ENCODE data around the gene PBX3. TPM values are rescaled to one million over a fixed set of nuclear protein-coding genes. Genes with fewer than 3 reads are reported as not detected.
A peak's percentile ranks its signal among the peaks of the same experiment; 100 is the strongest.

Gene PBX3
- total RNA-seq, 1 experiment from 2014 or later, result 44.9 TPM

DNA sequence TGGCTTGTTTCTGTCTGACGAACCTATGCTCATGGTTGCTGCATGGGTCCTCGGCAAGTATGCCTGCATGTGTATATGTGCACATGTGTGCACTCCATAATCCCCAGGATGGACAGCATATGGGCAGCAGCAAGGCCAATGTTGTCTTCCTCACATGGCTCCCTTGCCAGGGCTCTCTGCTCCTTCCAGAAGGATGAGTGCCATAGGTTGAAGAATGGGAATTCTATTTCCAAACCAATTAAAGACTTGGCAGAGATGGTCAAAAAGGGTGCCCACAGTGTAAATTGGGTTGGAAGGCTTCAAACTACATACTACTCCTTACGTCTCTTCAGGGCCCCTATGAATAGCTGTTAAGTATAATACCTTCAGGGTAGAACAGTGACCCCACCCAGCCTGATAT lies 212.1 kb downstream of the PBX3 start:
- DNase-seq (ENCODE audit: low spot score), result no peak
- in situ Hi-C loops (cut with HindIII; ENCODE audit: low sequenced_read_pairs), result no loop called here

DNA sequence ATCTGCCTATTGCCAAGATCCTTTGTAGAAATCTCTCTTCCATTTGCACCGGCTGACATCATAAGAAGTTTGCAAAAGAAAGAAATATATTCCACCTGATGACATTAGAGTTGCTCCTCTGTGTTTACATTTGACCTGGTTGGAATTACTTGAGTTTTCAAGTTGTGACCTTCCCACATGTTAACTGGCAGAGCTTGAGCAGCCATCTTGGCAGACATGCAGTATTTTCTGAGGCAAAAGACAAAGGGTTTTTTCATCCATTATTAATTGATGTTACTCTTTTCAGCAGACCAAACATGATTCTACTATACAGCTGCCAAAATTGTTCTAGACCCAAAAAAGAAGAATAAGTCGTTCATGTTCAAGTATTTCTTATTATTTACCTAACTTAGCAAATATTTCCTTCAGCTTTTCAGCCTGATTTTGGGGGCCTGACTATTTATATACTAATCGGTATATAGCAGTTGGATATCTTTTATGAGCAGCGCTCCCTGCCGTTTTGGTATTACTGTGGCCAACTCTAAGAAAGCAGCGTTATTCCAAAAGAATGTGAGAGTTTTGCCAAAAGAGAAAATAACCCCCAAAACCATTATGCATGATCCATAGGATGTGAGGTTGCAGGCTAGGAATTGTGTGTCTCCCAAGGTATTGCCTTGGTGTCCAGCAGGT lies 212.9 kb downstream of the PBX3 start:
- in situ Hi-C loops (cut with HindIII; ENCODE audit: low sequenced_read_pairs), result no loop called here
- peak; percentile 14 for DNase-seq (ENCODE audit: low spot score)

DNA sequence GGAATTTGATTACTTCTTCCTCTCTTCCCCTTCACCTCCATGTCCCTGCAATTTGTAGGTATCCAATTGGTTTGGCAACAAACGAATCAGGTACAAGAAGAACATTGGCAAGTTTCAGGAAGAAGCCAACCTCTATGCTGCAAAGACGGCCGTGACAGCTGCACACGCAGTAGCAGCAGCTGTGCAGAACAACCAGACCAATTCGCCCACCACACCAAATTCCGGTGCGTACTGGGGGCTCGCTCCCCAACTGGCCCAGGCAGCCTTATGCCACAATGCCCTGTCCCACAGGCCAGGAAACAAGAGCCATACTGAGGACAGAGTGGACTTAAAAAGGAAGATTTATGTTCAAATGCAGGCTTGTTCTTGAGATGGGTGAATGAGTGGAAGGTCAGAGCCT lies 213.5 kb downstream of the PBX3 start:
- no peak for DNase-seq (ENCODE audit: low spot score)
- in situ Hi-C loops (cut with HindIII; ENCODE audit: low sequenced_read_pairs), result no loop called here

DNA sequence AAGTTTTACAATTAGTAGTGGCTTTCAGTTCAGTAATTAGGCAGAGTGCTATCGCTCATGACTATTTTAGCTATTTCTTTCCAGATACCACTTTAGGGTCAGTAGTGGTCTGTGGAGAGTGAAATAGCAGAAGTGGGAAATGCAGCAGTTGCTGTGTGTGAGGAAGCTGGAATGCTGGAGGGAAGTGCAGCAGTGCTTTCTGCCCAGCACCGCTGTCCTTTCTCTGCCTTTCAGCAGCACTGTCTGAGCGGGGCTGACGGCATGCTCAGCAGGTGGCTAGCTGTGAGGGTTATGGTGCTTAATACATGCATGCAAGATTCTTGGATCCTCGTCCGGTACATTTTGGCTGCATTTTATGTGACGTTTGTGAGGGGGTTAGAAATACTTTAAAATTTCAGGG lies 213.9 kb downstream of the PBX3 start:
- in situ Hi-C loops (cut with HindIII; ENCODE audit: low sequenced_read_pairs), result no loop called here
- no peak for DNase-seq (ENCODE audit: low spot score)

DNA sequence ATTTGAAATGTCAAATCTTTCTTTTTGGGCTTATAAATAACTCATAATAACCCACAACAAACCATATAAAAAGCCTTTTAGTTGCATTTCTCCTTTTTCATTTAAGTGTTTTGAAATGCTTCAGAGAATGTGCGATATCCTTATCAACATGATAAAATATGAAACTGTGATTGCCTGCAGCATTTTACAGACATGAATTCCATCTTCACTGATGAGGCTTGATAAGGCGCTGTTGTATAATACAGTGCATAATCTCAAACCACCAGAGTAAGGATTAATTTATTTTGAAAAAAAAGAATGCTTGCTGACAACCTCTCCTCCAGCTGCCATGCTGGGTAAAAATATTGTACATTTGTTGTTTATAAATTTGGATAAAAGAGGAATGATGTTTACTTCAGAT lies 216.8 kb downstream of the PBX3 start:
- no peak for DNase-seq (ENCODE audit: low spot score)
- in situ Hi-C loops (cut with HindIII; ENCODE audit: low sequenced_read_pairs), result no loop called here

DNA sequence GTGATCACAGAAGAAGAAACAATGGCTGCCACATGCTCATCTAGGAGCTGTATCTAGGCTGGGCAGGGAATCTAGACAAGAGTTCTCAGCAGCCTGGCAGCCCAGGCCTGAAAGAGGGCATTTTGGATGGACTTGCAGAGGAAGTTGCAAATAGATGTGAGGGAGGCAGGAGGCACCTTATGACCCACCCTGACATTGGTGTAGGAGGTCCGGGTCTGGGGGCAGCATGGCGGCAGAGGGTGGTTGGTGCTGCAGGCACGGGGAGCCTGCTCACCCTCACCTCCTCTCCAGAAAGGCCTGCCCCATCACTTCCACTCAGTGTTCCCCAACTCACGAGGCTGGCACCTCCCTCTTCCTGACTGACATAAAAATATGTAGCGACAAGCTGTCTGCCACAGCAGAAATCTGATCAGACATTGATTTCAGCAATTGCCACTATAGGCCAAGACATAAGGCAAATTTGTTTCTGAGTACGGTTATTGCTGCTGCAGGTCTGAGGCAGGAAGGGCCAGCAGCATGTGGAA lies 217.6 kb downstream of the PBX3 start:
- DNase-seq (ENCODE audit: low spot score), result no peak
- in situ Hi-C loops (cut with HindIII; ENCODE audit: low sequenced_read_pairs), result no loop called here

DNA sequence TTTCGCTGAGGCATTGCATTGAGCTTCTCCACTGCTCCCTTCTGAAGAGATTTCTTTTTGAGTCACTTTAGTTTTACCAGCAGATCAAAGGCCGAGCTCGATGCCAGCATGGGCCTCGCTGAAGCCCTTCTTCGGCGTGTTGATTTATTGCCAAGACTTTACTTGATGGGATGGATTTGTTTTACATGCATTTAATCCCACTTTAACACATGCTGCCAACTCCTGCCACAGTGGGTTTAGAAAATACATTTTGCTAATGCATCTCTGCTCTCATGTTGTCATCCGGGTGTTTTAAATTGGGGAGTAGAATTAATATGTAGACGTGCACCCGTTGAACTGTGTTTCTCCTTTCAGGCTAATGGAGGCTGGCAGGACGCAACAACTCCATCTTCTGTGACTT lies 218.3 kb downstream of the PBX3 start:
- no peak for DNase-seq (ENCODE audit: low spot score)
- in situ Hi-C loops (cut with HindIII; ENCODE audit: low sequenced_read_pairs), result no loop called here

DNA sequence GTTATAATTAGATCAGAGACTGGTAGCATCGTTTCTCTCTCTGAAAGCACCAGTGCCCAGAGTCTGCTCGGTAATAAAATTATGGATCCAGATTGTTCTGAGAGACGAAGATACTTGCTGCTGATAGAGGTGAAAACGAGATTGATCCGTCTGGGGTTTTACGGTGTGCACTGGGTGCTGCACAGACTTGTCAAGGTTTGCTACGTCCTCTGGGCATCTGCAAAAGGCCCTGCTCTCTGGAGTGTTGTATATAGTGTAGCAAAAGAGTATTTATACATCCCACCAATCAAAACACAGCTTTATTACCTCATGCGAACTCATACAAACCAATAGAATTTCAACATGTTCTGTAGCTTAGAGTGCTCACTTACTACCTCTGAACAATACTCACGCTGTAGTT lies 219.3 kb downstream of the PBX3 start:
- in situ Hi-C loops (cut with HindIII; ENCODE audit: low sequenced_read_pairs), result no loop called here
- DNase-seq (ENCODE audit: low spot score), result no peak

DNA sequence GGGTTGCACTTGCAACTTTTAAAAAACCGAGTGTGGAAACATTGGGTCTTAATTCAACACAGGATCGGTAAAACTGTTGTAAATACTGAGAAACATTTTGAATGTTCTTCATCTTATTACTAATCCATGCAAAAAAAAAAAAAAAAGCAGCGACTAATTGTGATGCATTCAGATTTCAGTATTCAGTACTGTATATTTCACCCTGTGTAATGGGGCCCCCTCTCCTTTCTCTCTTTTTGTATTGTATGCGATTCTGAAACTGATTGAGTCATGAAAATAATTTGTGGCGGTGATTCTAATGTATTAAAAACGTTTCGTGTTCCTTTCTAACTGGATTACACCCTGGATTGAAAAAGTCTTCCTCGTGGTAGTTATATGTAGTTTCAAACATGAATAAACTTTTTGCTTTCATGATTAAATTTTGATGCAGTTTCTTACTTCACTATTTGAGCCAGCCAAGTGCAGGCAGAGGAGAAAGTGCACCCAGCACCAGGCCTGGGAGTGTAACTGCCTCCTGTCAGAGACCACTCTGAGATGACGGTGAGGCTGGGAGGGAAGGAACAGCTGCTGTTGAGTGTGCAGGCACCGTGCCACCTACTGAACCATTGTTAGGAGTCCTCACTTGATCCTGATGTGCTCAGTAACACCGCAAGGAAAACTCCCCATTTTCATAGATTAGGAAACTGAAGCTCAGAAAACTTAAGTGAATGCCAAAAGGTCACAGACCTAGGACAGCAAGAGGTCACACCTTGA lies 220.0 kb downstream of the PBX3 start:
- no peak for DNase-seq (ENCODE audit: low spot score)
- in situ Hi-C loops (cut with HindIII; ENCODE audit: low sequenced_read_pairs), result no loop called here

DNA sequence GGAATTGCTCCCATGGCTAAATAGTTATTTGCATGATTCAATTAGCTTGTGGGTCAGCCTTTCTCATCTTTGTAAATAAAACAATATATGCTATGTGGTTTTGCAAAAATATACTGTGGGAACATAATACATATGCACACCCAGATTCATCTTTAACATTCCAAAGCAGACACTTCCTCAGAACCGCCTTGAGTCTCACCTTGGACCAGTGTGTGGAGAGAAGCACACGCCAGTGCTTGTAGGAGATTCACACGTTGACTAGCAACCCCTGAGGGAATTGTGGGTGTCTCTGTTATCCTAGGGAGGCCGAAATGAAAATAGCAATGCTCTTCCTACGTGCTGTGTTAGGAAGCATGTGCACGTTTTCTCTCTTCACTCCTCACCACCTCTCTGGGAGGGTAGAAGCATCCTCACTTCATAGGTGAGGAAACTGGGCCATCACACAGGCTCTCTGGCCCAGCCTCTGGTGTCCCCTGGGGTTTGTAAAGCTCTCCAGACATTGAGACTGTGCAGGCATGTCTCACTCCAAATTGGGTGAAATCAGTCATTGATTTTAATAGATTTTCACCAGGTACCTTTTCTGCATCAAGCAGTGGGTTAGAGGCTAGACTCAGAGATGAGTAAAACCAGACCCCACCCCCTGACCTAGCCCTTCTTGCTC lies 221.7 kb downstream of the PBX3 start:
- DNase-seq (ENCODE audit: low spot score), result no peak
- in situ Hi-C loops (cut with HindIII; ENCODE audit: low sequenced_read_pairs), result no loop called here

DNA sequence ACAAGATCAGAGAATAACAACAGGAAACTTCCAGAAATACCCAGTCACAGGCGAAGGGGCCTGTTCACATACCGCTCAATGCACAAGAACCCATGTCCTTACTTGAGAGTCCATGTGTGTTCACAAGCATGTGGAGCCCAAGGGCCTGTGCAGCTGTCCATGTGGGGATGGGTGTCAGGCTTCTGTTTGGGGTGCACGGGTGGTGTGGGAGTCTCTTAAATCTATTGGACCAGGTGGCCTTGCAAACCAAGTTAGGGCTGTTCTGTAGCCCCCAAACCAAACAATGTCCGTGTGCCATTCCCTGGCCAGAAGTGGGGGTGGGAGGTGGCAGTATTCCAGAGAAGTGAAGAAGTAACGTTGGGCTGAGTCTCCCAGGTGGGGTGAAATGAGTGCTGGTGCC lies 222.3 kb downstream of the PBX3 start:
- no peak for DNase-seq (ENCODE audit: low spot score)
- in situ Hi-C loops (cut with HindIII; ENCODE audit: low sequenced_read_pairs), result no loop called here

DNA sequence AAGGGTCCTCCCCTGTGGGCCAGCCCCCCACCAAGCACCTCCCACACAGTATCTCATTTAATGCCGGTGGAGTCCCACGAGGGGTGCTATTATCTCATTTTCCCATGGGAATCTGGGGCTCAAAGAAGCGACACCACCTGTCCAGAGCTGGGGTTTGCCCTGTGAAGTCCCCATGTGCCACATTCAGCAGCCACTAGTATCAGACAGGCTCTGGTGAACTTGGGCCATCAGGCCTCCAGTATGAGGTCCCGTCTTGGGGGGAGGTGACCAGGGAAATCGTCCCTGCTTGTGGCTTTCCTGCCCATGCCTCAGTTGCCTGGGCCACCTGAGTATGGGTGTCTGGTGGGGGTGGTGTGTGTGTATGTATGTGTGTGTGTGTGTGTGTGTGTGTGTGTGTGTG lies 222.7 kb downstream of the PBX3 start:
- DNase-seq (ENCODE audit: low spot score), result no peak

DNA sequence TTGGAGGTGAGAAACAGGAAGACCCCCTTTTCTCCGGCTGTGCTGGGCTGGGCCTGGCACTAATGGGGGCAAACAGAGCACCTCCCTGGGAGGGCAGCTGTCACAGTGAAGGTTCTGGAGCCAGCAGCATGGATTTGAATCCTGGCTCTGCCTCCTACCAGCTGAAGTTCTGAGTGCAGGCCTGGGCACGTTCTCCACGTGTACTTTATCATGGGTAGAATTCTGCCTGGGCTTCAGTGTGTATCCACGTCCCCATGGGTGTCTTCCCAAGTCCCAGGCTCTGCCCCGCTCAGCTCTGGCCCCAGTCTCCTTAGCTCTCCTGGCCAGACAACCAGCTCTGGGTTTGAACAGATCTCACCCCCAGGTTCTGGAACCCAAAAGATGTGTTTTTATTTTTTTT lies 223.2 kb downstream of the PBX3 start:
- in situ Hi-C loops (cut with HindIII; ENCODE audit: low sequenced_read_pairs), result no loop called here
- DNase-seq (ENCODE audit: low spot score), result no peak

More for the DNA sequence above, 222.7 kb downstream of the PBX3 start:
- in situ Hi-C loops (cut with HindIII; ENCODE audit: low sequenced_read_pairs), result no loop called here

DNA sequence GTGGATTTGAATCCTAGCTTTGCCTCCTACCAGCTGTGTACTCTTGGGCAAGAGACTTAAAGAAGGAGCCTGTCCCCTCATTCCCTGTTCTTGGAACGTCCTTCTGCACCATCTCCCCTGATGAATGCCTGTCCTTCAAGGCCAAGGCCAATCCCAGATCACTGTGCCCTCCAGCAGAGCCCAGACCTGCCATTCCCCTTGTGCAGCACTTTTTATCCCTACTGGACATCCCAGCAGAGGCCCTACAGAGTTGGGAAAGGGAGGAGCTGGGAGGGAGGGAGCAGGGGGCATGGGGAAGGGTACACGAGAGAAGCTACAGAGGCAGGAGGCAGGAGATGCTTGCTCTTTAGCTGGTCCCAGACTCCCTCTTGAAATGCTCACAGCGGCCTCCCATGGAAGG lies 223.9 kb downstream of the PBX3 start:
- no peak for DNase-seq (ENCODE audit: low spot score)
- in situ Hi-C loops (cut with HindIII; ENCODE audit: low sequenced_read_pairs), result no loop called here

DNA sequence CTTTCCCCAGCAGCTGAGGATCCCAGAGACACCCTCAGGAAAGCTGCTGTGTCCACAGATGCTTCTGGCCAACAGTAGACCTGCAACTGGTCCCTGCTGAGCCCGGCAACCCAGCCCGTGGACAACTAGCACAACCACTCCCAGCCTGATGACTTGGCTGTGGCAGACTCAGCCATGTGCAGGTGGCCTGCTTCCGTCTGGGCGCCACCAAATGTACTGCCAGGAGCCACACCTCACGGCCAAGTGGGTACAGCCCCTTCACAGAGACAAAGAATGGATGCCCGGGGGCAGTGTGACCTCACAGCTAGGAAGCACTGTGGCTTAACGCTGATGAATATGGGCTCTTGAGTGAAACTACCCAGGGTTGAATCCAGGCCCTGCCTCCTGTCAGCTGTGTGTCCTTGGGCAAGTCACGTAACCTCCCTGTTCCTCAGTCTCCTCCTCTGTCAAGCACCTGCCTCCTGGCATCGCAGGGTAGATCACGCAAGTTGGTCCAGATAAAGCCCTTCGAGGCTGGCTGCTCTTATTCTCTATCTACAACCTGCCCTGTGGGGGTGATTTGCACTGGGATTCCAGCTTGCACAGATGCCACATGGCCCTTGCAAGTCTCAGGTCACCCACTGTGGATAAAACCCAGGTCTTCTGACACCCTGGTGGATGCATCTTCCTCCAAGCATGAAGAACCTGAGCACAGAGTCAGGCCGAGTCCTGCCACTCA lies 225.0 kb downstream of the PBX3 start:
- in situ Hi-C loops (cut with HindIII; ENCODE audit: low sequenced_read_pairs), result no loop called here
- DNase-seq (ENCODE audit: low spot score), result no peak

DNA sequence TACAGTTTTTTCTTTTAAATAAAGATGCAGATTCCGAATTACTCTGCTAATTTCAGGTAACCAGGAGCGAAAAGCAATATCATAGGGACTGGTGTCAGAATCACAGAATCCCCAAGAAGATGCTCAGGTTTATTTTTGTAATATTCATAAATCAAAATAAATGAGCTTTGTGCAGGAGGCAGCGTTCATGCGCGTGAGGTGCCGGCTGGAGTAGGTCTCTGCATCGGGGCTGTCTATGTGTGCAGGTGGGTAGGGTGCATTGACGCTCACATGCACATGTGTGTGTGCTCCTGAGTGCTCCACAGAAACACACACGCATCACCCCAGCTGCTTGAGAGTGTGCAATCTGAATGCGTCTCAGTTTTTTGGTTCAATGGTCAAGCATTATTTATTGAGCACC lies 226.4 kb downstream of the PBX3 start:
- in situ Hi-C loops (cut with HindIII; ENCODE audit: low sequenced_read_pairs), result no loop called here
- no peak for DNase-seq (ENCODE audit: low spot score)

DNA sequence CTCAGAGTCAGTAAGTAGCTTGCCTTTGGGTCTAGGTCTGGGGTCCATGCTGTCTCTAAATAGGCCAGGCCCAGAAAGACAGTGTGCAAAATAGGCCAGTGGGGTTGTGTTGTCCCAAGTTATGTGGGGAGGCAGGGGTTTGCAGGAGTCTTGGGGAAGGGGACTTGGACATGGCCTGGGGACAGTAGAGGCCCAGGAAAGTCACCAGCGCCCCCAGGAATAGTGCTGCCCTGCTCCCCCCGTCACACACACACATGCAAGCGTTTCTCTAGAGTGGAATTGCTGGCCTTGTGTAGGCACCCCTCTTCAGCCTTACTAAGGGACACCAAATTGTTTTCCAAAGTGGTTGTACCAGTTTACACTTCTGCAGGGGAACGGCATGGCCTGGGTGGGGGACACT lies 227.5 kb downstream of the PBX3 start:
- DNase-seq (ENCODE audit: low spot score), result no peak
- in situ Hi-C loops (cut with HindIII; ENCODE audit: low sequenced_read_pairs), result no loop called here

DNA sequence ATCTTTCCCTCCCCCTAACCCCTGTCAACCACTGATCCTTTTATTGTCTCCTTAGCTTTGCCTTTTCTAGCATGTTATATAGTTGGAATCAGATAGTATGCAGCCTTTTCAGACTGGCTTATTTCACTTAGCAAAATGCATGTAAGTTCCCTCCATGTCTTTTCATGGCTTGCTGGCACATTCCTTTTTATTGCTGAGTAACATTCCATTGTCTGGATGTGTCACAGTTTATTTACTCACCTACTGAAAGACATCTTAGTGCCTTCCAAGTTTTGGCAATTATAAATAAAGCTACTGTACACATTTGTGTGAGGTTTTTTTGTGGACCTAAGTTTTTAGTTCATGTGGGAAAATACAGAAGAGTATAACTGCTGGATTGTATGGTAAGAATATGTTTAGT lies 230.1 kb downstream of the PBX3 start:
- in situ Hi-C loops (cut with HindIII; ENCODE audit: low sequenced_read_pairs), result no loop called here
- DNase-seq (ENCODE audit: low spot score), result no peak

DNA sequence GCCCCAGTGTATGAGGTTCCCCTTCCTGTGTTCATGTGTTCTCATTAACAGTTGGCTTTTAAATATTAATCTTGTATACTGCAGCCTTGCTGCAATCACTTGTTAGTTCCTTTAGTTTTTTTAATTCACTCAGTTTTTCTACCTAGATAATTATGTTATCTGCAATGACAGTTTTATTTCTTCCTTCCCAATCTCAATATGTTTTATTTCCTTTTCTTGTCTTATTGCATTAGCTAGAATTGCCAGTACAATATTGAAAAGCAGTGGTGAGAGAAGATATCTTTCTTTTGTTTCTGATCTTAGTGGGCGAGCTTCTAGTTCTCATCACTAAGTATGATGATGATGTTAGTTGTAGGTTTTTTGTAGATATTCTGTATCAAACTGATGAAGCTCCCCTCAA lies 232.2 kb downstream of the PBX3 start:
- in situ Hi-C loops (cut with HindIII; ENCODE audit: low sequenced_read_pairs), result no loop called here
- DNase-seq (ENCODE audit: low spot score), result no peak
